ENCODE results near the gene NIT2.
A peak's percentile ranks its signal among the peaks of the same experiment; 100 is the strongest.

The NIT2 gene

DNA sequence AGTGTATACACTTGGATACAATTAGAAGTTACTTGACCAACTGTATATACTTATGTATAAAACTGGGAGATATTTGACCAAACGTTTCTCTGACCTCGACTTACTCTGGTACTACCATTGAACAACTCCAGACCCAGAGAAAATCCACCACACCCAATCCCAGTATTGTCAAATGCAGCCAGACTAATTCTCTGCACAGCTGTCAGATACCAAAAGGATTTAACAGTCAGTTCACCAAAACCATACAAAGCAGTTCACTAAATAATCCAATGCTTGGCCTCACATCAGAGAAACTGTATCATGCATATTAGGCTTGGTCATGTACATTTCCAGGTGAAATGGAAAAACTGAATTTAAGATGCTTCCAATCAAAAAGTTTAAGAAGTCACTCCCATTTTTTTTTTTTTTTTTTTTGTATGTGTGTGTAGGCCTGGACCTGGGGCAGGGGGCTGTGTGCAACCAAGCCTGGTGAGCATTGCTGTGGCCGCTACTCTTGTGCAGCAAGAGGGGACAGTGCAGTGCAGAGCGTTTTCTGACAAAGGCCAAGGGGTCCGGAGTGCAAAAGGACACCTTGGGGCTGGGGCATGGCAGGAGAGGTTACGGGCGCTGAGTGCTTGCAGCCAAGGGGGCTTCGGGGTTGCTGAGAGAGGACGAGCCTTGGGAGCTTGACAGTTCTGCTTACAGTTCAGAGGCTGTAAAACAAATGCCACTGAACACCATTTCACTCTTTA lies 64.9 kb downstream of the NIT2 start:
- DNase-seq = no peak

DNA sequence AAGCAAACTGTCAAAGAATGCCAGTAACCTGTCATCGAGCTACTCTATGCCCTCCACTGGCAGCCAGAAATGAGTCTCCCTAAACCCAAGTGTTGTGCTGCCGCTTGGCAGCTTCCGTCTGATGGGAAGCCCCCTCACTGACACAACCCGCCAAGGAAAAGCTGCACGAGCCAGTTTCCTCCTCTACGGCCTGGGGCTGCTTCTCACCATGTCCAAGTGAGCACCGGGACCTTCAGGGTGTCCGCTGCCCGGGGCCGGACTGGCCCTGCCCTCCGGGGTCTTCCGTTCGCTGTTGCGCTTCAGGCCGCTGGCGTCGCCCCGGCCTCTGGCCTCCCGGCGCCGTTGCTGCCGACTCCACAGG lies 65.8 kb downstream of the NIT2 start:
- DNase-seq = peak; percentile 37 to 55 (median 48)

DNA sequence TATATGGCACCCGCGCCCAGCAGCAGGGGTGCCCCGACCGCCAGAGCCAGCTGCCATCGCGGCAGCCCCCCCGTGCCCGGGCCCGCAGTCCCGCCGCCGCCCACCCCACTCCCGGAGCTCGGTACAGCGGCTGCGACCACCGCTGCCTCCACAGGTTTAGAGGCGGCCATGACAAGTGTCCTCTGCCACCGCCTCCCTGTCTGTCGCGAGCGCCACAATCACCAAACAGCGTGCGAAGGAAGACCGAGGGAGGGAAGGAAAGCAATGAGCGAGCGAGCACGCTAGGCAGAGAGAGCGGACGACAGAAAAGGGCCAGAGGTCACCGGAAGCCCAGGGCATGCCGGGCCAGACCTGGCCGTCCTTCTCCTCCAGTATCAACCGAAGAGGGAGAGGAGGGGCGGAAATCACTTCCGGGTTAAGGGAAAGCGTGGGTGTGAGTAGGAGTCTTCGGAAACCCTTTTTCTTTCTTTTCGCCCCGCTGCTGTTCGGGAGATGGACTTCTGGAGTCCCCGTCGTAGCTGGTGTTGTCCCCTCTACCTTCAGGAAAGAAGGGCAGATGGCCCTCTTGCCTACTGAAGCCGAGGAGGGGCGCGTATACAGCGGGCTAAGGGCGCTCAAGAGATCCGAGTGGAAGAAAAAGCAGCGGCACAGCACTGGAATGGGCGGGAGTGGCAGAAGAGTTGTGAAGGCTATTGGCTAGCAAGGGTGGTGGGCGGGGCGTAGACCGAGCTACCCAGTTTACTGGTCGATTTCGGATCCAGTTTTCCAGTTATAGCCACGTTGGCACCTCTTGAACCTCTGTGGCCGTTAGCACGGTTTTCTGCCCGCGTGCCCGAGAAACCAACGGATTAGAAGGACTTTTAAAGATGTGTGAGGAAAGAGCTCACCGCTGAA lies 66.5 kb downstream of the NIT2 start, which contains the start of the genes LNP1 and TOMM70:
LNP1 (plus strand) TSS at position 760 of the 894 bp plus-strand sequence. CDS start 28,191 bp downstream, outside the sequence.
TOMM70 (minus strand) TSS at position 310 of the 894 bp plus-strand sequence; CDS start at position 170, 140 bp downstream.
- DNase-seq = peak; percentile 97 to 98 (median 98)

DNA sequence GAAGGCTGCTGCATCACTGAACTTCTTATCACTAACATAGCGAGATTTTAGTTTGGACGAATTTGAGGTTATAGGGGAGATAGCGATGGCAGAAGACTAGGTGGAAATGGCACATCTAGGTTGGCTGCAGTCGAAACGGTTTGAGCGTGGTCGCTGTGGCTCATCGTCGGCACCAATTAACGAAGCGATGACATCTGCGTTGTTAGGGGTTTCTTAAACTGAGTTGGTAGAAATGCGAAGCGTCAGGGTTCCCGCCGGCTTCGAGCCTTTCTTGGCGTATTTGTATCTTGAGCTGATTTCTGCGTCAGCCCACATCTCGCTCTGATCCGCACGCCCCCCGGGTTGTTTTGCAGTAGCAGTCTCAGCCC lies 67.1 kb downstream of the NIT2 start:
- peak; percentile 25 to 46 (median 36) for DNase-seq

DNA sequence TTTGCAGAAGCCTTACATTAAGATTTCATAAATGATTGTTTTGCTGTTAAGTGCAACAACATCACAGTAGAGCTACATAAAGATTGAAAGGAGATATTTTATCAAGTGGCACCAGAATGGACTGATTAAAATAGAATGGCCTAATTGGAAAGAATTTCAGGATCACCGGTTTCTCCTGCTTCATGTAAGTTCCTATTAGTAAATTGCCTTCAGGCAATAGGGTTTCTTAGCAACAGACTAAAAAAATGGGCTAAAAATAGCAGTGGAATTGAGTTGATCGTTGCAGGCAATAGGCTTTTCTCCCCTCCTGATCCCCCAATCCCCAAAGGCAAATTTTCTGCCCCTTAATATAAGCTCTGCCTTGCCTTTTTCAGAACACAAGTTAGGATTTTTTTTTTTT lies 67.7 kb downstream of the NIT2 start:
- DNase-seq = peak in 2 of 4 experiments; percentile 6 to 23

DNA sequence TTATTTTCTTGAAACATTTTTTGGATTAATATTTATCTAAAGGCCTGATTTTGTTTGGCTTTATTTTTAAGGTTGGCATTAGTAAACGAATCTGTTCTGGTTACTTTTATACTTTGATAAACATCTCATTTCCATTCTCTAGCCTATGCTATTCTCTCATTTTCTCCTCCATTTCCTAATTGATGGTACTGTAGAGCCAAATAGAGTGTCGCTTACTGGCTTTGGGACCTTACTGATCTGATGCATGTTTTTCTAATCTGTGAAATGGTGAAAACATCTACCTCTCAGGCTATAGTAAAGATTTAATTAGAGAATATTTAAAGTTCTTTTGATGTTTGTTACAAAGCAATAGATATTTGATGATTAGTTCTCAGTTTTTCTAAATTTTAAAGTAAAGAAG lies 68.3 kb downstream of the NIT2 start:
- DNase-seq = no peak

DNA sequence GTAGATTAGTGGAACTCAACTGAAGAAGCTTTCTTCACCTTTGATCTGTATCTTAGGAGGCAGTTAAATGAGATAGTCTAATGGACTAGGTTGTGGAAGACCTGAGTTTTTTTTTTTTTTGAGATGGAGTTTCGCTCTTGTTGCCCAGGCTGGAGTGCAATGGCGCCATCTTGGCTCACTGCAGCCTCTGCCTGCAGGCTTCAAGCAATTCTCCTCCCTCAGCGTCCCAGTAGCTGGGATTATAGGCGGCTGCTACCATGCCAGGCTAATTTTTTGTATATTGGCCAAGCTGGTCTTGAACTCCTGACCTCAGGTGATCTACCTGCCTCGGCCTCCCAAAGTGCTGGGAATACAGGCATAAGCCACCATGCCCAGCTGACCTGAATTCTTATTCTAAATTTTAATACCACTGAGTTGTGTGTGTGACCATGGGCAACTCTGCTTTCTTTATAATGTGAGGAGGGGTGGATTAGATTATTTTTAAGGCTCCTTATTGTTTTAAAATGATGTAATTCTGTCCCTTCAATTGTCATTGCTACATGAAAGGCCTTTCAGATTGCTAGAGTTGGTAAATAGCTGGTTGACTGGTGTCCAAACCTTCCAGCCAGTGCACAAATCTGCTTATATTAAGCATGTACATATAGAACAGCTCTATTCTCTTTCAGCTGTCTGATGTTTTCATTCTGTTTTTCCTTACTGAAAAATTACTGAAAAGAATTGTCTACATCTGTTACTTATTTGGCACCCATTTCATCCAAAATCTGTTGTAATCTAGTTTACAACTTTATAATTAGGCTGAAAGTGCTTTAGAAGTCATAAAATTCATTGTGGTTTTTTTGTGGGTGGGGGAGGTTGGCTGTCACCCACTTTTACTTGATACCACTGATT lies 69.0 kb downstream of the NIT2 start:
- DNase-seq = no peak

DNA sequence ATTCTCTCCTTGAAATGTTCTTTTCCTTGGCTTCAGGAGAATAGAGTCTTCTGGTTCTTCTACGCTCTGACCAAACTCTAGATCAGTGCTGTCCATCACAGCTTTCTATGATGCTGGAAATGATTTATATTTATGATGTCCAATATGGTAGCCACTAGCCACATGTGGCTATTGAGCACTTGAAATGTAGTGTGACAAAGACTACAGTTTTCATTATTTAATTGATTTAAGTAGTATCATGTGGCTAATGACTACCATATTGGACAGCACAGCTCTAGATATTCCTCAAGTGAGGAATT lies 69.6 kb downstream of the NIT2 start:
- DNase-seq = no peak

DNA sequence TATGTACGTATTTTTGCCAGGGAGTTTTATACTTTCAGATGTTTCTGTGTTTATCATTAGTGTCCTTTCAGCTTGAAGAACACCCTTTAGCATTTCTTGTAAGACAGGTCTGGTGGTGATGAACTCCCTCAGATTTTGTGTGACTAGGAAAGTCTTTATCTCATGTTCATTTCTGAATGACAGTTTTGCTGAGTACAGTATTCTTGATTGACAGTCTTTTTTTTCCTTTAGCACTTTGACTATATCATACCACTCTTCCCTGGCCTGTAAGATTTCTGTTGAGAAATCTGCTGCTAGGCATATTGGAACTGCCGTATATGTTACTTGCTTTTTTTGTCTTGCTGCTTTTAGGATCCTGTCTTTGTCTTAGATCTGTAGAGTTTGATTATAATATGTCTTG lies 72.6 kb downstream of the NIT2 start:
- no peak for DNase-seq

DNA sequence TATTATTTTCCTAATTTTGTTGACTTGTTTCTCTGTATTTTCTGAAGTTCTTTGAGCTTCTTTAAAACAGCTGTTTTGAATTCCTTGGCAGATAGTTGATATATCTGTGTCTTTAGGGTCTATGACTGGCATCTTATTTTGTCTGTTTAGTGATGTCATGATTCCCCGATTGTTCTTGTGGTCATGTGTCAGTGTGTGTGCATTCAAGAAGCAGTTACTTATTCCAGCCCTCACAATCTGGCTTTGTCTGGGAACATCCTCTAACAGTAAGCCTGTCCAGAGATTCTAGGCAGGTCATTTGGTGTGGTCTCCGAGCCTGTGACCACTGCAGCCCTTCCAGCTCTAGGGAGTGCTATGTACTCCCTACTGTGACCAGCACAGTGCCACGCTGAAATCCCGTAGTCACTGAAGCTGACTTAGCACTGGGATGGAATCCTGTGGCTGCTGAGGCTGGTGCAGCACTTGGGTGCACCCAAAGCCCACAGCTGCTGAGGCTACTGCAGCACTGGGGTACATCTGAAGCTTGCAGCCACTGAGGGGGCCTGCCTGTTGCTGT lies 73.5 kb downstream of the NIT2 start:
- DNase-seq = no peak

Measured in suppressor macrophage (primary cell).